Measurements from ENCODE around the gene PCYT2.

GRCh38 chr17:81927653-81928543 is 16.7 kb upstream of the PCYT2 start, which contains the start of gene MAFG:
- TF ChIP-seq POLR2A (IDR thresholded peaks at IDR 0.05; ENCODE audit: low read depth, low read length) (no peak), POLR2AphosphoS5 (IDR thresholded peaks at IDR 0.05; ENCODE audit: low read depth, low read length) (no peak), TAF1 (IDR thresholded peaks at IDR 0.05; ENCODE audit: low read depth, low read length) (no peak)

Data from GM12891 (cell line).